HG03442 (cell line): Measurements from ENCODE around the gene RDH5.

ENCODE experiments used
- ATAC-seq: cut with Tn5 transposase; IDR thresholded peaks from one replicate; pipeline ENCODE4 v1.9.1; 2021; ENCODE audit warnings: mild to moderate bottlenecking, moderate library complexity; ENCODE audit not compliant: unreplicated experiment

Gene RDH5

DNA sequence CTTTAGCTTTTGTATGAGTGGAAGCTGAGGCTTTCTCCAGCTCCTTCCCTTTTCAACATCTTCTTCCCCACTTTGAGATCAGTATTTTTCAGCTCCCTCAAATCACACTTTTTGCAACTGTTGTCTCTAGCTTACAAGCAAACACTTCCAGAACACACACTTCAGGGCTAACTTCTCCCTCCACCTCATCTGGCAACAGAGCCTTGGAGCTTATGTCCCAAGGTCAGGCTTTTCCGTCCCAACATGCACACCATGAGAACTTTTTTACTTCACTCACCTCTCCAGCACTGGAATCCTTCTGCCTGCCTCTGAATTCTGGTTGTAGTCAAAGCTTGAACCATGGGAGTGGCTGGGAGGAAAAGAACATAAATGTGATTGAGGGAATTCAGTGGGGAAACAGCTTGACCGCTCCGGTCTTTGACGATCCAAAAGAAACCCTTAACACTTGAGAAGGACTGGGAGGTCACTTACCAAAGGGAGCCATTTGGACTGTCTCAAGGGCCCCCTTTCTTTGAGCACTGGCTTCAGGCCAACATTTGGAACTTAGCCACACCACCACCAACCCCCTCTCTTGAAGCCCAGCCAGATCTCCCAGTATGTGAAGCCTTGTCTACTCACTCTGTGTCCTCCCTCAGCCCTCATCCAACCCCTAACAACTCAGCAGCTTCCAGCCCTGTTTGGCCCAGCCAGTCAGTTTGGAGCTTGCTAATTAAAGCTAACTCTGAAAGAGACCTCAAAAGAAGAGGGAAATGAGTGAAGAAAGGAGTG is 8.2 kb upstream of the RDH5 start:
- ATAC-seq, result no peak

DNA sequence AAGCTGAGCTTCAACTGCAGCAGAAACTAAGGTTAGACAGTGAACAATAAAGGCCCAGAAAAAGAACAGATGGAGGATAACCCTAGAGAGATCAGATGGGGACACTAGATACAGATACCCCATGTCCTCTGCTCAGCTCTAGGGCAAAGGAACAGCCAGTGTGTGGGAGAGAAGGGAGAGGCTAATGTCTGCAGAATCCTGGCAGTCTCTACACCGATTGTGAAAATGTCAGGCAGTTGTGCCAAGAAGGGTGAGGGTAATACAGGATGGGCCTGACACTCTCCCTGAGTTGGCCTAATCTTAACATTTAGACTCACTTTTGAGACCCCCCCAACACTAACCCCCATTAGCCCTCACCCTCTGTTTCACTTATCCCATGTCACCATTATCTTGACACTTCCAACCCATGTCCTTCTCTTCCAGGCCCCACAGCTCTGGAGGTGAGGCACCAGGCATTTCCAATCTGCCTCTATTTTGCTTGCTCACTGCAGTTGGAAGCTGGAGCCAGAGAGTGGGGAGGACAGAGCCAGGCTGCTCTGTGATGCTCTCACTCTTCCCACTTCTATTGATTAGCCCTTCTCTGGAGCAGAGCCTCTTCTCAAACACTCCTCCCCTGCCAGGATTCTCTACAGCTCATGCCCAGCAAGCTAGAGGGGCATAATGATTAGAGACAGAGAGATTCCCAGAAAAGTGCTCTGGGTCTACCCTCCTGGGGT is 7.3 kb upstream of the RDH5 start:
- no peak for ATAC-seq

DNA sequence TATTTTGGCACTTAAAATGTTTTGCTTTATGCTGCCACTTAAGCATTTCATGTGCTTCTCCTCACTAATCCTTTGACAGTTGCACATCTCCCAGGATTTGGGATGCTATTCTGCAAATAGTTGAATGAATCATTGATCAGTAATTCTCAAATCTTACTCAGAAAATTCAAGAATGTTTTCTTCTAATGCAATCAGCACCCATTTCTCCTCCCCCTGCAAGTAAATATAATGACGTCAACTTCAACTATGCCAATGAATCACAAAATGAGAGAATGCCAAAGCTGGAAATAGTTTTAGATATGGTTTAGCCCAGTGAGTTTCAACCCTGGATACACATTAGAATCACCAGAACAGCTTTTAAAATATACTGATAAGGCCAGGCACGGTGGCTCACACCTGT is 6.5 kb upstream of the RDH5 start:
- ATAC-seq, result no peak

DNA sequence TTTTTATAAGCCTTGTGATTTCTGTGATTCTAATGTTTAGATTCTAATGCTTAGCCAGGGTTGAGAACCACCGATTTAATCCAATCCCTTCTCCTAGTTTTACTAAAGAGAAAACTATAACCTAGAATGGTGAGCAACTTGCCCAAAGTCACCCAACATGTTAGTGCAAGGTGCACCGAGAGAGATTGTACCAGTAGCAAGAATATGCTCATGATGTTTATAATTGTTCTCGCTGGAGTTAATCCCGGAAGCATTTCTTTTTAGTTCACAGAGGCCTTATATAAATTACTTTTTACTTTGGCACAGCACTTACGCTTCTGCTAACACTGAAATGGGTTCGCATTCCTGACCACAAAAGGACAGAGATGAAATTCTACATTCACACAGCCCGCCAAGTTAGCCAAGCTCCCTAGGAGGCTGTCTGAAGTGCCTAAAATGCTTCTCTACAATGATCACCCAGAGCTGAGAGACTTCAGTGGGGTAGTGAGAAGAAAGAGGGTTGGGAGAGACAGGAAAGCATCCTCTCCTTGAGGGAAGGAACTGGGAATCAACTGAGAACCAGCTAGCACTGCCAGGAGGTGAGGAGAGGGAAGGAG is 4.9 kb upstream of the RDH5 start:
- ATAC-seq, result no peak

DNA sequence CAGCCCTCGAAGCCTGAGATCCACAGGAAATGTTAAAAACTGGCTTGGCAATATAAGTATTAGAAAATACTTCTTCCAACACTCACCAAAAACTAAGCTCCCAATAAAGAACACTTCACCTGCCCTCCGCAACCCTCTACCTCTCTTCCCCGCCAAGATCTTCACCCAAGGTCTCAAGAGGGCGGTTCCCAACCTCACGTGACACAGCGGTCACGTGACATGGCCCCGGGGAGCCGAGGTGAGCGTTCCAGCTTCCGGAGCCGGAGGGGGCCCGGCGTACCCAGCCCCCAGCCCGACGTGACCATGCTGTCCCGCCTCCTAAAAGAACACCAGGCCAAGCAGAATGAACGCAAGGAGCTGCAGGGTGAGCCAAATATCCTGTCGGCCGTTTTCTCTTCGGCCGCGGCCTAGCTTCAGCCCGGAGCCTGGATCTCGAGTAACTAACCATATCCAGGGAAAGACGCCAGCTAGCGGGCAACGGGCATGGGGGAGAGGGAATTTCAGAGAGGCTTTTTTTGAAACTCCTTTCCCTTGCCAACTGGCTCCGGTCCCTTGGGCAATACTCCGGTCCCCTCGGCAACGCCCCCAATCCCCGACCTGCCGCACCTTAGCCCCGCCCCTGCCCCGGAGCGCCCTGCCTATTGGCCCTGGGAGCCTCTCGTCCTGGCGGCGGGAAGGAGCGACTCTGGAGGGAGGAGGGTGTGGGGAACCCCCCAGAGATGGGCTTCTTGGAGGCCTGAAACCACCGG is 4.2 kb upstream of the RDH5 start, which contains the start of gene BLOC1S1:
BLOC1S1 (plus strand) TSS at position 214 of the 749 bp plus-strand sequence; CDS start at position 220, 6 bp downstream.
- ATAC-seq, result peak; percentile 88

DNA sequence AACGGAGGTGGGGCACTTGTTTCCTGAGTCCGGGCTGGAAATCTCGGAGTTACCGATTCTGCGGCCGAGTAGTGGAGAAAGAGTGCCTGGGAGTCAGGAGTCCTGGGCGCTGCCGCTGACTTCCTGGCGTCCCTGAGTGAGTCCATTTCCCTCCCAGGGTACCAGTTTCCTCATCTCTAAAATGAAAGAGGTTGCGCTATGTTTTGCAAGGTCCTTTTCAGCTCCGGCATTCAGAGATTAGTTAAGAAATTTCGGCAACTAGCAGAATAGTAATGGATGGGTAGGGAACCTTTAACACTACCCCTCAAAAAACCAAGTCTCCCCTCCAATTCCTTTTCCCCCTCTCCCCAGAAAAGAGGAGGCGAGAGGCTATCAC is 3.6 kb upstream of the RDH5 start:
- ATAC-seq, result no peak

DNA sequence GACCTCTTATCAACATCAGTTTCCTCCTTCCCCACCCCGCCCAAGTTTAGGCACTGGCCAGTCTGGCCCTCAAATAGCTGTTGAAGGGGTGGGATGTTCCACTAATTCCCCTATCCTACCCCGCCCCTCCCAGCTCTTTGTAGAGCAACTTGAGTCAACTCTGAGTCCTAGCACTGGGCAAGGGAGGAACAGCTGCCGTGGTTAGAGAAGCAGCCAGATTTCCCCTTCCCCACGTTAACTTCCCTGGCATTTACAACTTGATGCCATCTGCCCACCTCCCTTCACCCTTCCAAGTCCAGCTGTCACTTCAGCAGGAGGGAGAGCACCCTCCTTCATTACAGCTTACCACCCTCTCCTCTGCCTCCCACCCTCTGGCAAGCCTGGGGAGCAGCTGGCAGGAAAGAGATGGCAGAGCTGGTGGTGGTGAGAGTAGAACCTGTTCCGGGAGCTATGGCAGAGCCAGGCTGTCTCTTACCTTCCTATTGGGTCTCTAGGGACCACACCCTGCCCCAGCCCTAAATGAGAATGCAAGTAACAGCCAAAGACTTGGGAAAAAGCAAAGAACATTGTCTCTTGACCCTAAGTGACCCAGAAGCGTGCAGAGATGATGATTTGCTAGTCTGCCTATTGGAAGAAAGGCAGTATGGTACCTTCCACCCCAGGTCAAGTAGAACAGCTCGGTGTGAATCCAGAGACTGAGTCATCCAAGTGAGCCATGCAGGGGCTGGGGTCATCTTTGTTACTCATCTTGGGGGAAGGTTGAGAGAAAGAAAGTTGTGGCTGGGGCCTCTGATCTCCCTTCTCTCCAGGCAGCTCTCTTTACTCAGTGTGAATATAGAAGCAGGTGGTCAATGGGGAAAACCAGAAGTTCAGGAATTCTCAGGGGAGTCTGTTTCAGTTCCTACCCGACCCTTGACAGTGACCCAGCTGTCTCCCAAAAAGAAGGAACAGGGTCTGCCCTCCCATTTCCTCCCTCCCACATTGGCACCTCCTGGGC is 2.9 kb upstream of the RDH5 start:
- no peak for ATAC-seq

DNA sequence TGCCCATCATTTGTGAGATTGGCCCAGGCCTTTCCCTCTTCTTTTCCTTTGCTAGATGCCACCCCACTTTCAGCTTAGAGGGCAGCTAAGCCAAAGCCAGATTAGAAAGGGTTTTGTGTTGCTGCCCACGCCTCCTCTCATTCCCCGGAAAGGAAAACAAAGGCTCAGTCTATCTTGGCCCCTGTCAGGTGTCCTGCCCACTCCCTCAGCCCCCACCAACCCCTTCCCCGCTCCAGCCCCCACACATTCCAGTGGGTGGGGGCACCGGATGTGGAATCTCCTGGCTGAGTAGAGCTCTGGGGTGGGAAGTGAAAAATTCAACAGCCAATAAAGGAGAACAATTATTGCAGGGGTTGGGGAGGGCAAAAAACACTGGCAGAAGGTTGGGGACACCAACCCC is 2.2 kb upstream of the RDH5 start:
- no peak for ATAC-seq

DNA sequence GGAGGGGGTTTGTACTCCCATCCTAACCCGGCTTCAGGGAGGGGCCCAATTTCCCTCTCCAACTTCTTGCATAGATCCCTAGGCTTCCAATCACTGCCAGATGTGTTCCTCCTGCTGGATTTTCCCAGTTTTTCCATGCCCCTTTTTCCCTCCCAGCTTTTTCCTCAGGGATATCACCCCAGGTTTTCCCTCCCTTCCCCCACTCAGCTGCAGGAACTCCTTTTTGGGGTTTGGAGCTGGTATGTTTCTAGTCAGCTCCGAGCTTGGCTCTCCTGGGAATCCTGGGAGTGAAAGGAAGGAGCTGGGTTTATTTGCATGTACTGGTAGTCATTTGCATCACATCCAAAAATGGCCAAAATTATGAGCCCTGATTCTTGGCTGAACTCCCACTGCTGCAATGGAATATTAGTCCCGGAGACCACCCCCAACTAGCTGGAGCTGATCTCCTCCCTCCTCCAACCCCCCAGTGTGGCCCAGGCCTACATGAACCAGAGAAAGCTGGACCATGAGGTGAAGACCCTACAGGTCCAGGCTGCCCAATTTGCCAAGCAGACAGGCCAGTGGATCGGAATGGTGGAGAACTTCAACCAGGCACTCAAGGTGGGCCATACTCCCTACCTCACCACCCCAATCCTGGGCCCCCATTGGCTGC is 1.4 kb upstream of the RDH5 start:
- ATAC-seq, result no peak

DNA sequence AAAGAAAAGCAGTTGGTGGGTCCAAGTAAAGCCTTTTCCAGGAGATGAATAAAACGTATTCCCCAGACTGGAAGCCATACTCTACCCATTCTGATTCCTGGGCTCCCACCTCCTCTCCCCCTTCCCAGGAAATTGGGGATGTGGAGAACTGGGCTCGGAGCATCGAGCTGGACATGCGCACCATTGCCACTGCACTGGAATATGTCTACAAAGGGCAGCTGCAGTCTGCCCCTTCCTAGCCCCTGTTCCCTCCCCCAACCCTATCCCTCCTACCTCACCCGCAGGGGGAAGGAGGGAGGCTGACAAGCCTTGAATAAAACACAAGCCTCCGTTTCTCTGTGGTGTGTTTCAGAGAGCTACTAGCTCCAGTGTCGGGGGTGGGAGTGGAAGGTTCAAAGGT is 822 bp upstream of the RDH5 start:
- no peak for ATAC-seq

DNA sequence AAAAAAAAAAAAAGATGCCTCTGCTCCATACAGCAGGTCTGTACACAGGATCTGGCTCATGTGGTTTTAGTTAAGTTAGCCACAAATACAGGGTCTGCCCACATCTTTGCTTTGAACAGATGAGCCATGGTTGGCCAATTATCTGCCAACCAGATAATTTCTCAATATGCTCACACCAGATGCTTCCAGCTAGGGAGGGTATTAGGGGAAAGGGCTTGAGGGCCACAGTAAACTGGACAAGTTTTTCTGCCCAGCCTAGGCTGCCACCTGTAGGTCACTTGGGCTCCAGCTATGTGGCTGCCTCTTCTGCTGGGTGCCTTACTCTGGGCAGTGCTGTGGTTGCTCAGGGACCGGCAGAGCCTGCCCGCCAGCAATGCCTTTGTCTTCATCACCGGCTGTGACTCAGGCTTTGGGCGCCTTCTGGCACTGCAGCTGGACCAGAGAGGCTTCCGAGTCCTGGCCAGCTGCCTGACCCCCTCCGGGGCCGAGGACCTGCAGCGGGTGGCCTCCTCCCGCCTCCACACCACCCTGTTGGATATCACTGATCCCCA is 776 bp downstream of the RDH5 start:
- no peak for ATAC-seq

DNA sequence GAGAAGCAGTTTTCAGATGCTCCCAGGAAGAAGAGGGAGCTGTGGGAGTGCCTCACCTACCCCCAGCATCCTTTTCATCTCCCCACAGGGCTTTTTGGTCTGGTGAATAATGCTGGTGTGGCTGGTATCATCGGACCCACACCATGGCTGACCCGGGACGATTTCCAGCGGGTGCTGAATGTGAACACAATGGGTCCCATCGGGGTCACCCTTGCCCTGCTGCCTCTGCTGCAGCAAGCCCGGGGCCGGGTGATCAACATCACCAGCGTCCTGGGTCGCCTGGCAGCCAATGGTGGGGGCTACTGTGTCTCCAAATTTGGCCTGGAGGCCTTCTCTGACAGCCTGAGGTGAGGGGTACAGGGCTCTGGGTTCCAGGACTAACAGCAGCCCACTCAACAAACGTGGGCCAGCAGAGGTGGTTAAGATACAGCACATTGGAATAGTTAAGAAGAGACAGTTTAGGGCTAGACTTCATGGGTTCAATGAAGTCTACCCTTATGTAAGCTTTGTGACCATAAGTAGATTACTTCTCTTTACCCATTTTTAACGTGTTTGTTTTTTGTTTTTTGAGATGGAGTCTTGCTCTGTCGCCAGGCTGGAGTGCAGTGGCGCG is 1.5 kb downstream of the RDH5 start:
- no peak for ATAC-seq

DNA sequence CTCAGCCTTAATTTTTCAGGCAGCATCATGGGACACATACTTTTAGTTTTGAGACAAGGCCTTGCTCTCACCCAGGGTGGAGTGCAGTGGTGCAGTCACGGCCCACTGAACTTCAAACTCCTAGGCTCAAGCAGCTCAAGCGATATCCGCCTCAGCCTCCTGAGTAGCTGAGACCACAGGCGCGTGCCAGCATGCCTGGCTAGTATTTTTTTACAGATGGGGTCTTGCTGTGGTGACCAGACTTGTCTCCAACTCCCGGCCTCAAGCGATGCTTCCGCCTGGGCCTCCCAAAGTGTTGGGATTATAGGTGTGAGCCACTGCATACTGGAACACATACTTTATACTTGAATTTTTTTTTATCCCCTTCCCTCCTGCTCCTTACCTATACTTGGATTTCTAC is 2.8 kb downstream of the RDH5 start:
- no peak for ATAC-seq

DNA sequence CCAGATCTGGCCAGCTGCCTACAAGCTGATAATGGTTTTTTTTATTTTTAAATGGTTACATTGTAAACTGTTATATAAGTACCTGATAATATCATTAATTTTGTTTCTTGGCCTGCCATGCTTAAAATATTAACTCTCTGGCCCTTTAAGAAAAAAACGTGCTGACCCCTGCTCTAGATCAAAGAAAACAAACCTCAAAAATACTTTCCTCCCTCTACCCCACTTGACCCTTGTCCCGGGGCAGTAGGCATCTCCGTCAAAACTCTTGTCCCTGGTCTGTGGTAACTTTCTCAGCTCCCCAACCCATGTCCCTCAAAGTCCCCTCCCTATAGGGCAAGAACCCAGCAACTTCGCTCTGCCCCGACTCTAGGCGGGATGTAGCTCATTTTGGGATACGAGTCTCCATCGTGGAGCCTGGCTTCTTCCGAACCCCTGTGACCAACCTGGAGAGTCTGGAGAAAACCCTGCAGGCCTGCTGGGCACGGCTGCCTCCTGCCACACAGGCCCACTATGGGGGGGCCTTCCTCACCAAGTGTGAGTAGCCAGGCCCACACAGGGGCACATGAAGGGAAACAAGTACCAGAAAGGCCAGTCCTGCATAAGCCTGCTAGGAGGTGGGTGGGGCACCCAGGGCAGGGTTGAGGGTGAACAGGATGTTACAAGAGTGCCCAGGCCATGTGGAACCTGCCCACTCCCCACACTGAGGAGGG is 3.5 kb downstream of the RDH5 start:
- no peak for ATAC-seq

DNA sequence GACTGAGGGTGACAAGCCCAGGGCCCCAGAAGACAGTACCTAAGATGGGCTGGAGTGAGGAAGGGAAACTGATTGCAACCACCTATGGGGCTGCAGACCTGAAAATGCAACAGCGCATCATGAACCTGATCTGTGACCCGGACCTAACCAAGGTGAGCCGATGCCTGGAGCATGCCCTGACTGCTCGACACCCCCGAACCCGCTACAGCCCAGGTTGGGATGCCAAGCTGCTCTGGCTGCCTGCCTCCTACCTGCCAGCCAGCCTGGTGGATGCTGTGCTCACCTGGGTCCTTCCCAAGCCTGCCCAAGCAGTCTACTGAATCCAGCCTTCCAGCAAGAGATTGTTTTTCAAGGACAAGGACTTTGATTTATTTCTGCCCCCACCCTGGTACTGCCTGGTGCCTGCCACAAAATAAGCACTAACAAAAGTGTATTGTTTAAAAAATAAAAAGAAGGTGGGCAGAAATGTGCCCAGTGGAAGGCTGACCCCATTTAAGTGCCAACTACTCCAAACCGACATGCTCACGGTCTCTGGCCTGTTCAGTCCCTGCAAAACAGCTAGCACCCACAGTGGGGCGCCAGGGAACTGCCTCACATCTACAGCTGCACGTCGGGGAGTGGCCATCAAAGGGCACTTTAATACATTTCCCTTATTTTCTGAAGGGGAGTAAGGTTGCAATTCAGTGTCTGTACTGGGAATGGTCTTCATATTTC is 4.2 kb downstream of the RDH5 start:
- ATAC-seq, result no peak

DNA sequence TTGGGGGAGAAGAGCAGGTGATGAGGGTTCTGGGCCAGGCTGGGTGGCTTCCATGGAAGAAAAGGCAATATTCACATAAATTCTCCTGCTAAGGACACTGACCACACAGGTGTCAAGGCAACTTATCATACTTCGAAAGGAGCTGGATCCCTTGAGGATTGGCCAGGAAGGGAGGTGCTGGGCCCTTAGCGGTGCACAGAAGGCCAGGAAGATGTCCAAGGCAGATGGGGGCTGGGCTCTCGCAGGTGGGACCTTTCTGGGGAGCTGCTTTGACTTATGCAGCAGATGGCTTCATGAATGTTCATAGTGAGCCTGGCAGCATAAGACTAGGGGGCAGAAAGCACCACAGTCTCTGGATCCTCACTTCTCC is 4.7 kb downstream of the RDH5 start:
- no peak for ATAC-seq

DNA sequence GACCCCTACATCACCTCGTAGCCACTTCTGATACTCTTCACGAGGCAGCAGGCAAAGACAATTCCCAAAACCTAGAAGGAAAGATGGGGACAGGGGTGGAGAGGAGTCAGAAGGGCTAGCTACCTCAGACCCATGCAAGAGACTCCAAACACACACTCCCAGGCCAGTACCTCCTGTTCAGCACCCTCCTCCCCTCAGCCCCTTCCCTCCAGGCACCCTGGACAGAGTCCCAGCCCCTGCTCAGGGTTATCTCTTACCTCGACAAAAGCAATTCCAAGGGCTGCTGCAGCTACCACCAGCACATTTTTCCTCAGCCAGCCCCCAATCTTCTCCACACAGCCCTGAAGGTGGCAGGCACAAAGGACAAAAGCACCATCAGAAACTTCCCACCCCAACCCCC is 5.4 kb downstream of the RDH5 start:
- no peak for ATAC-seq

DNA sequence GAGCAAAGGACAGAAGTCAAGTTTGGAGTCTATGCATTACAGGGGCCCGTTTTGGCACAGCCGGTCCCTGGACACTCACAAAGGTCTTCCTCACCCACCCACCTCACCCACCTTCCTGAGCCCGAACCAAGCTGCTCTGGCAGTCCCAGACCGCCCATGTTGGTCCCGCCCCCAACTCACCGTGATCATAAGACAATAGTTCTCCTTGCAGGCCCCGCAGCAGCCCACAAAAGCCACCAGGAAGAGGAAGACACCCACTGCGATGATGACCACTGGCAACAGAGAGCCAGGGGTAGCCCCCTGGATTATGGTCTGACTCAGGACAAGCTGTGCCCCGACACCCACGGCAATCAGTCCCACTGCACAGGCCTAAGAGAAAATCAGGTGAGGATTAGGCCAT is 6.8 kb downstream of the RDH5 start:
- ATAC-seq, result no peak
